Measurements from ENCODE around the gene CFI. TPM values are rescaled to one million over a fixed set of nuclear protein-coding genes. Genes with fewer than 3 reads are reported as not detected.

CFI gene
- total and polyA plus RNA-seq, 9 of the 15 experiments (the other 6 are each of a cell fraction or from before 2014, with no cell fraction given), result 0.30 to 8.4 (median 0.95) TPM

- TF ChIP-seq, protein P1, sequence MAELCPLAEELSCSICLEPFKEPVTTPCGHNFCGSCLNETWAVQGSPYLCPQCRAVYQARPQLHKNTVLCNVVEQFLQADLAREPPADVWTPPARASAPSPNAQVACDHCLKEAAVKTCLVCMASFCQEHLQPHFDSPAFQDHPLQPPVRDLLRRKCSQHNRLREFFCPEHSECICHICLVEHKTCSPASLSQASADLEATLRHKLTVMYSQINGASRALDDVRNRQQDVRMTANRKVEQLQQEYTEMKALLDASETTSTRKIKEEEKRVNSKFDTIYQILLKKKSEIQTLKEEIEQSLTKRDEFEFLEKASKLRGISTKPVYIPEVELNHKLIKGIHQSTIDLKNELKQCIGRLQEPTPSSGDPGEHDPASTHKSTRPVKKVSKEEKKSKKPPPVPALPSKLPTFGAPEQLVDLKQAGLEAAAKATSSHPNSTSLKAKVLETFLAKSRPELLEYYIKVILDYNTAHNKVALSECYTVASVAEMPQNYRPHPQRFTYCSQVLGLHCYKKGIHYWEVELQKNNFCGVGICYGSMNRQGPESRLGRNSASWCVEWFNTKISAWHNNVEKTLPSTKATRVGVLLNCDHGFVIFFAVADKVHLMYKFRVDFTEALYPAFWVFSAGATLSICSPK (IDR thresholded peaks at IDR 0.05; ENCODE audit: borderline replicate concordance), result no peak
- TF ChIP-seq ZNF197 (CRISPR knock-in tag; IDR thresholded peaks at IDR 0.05; ENCODE audit: low read depth), result no peak
- TF ChIP-seq, protein P2, sequence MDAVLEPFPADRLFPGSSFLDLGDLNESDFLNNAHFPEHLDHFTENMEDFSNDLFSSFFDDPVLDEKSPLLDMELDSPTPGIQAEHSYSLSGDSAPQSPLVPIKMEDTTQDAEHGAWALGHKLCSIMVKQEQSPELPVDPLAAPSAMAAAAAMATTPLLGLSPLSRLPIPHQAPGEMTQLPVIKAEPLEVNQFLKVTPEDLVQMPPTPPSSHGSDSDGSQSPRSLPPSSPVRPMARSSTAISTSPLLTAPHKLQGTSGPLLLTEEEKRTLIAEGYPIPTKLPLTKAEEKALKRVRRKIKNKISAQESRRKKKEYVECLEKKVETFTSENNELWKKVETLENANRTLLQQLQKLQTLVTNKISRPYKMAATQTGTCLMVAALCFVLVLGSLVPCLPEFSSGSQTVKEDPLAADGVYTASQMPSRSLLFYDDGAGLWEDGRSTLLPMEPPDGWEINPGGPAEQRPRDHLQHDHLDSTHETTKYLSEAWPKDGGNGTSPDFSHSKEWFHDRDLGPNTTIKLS (IDR thresholded peaks at IDR 0.05; ENCODE audit: borderline replicate concordance, low read depth), result peak; percentile 96
- no peak for TF ChIP-seq RBM14 (IDR thresholded peaks at IDR 0.05; ENCODE audit: borderline replicate concordance, insufficient read depth, low read depth, low read length)
- no peak for TF ChIP-seq RBM39 (optimal IDR thresholded peaks at IDR 0.05; ENCODE audit: low read depth, low read length)
- peak; percentile 72 for TF ChIP-seq NEUROD1 (IDR thresholded peaks at IDR 0.05; ENCODE audit: borderline replicate concordance, low read depth, low read length, partially characterized antibody)
- peak; percentile 87 for TF ChIP-seq TAF1 (IDR thresholded peaks at IDR 0.05; ENCODE audit: control insufficient read depth, extremely low read depth, insufficient read depth, low read length, severe bottlenecking)
- TF ChIP-seq, protein P3, sequence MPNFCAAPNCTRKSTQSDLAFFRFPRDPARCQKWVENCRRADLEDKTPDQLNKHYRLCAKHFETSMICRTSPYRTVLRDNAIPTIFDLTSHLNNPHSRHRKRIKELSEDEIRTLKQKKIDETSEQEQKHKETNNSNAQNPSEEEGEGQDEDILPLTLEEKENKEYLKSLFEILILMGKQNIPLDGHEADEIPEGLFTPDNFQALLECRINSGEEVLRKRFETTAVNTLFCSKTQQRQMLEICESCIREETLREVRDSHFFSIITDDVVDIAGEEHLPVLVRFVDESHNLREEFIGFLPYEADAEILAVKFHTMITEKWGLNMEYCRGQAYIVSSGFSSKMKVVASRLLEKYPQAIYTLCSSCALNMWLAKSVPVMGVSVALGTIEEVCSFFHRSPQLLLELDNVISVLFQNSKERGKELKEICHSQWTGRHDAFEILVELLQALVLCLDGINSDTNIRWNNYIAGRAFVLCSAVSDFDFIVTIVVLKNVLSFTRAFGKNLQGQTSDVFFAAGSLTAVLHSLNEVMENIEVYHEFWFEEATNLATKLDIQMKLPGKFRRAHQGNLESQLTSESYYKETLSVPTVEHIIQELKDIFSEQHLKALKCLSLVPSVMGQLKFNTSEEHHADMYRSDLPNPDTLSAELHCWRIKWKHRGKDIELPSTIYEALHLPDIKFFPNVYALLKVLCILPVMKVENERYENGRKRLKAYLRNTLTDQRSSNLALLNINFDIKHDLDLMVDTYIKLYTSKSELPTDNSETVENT (CRISPR knock-in tag; IDR thresholded peaks at IDR 0.05), result peak; percentile 60; the same call in 1 of the 2 replicates
- TF ChIP-seq MIER1 (IDR thresholded peaks at IDR 0.05; ENCODE audit: low read depth), result no peak
- no peak for TF ChIP-seq ZNF785 (CRISPR knock-in tag; IDR thresholded peaks at IDR 0.05)
- TF ChIP-seq ZBTB9 (CRISPR knock-in tag; IDR thresholded peaks at IDR 0.05), result no peak
- TF ChIP-seq ZNF311 (CRISPR knock-in tag; IDR thresholded peaks at IDR 0.05), result no peak
- TF ChIP-seq, protein P4, sequence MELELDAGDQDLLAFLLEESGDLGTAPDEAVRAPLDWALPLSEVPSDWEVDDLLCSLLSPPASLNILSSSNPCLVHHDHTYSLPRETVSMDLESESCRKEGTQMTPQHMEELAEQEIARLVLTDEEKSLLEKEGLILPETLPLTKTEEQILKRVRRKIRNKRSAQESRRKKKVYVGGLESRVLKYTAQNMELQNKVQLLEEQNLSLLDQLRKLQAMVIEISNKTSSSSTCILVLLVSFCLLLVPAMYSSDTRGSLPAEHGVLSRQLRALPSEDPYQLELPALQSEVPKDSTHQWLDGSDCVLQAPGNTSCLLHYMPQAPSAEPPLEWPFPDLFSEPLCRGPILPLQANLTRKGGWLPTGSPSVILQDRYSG (tag; conservative IDR thresholded peaks at IDR 0.05; ENCODE audit: low read depth), result no peak
- TF ChIP-seq KLF13 (tag; IDR thresholded peaks at IDR 0.05; ENCODE audit: borderline replicate concordance, low read depth), result peak; percentile 96
- TF ChIP-seq ZNF140 (CRISPR knock-in tag; IDR thresholded peaks at IDR 0.05), result no peak
- no peak for TF ChIP-seq BACH1 (tag; IDR thresholded peaks at IDR 0.05)
- TF ChIP-seq, protein P5, sequence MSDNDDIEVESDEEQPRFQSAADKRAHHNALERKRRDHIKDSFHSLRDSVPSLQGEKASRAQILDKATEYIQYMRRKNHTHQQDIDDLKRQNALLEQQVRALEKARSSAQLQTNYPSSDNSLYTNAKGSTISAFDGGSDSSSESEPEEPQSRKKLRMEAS (CRISPR knock-in tag; IDR thresholded peaks at IDR 0.05), result peak; percentile 95
Measured at GRCh38 chr4:109815151-109816081, 13.6 kb upstream of the CFI start, which contains the start of gene GAR1 (continued).

Data from K562 (cell line).